GM19467 (cell line): Measurements from ENCODE around the gene OAT.
"Not testable (repeated sequence)": the region's sequence is repeated elsewhere in the genome, so short reads cannot be mapped to it uniquely, and the experiment has no call there.

Source experiments
- ATAC-seq: cut with Tn5 transposase; IDR thresholded peaks from one replicate; pipeline ENCODE4 v1.9.1; 2021; ENCODE audit warnings: mild to moderate bottlenecking, moderate library complexity; ENCODE audit not compliant: unreplicated experiment

Gene OAT

DNA sequence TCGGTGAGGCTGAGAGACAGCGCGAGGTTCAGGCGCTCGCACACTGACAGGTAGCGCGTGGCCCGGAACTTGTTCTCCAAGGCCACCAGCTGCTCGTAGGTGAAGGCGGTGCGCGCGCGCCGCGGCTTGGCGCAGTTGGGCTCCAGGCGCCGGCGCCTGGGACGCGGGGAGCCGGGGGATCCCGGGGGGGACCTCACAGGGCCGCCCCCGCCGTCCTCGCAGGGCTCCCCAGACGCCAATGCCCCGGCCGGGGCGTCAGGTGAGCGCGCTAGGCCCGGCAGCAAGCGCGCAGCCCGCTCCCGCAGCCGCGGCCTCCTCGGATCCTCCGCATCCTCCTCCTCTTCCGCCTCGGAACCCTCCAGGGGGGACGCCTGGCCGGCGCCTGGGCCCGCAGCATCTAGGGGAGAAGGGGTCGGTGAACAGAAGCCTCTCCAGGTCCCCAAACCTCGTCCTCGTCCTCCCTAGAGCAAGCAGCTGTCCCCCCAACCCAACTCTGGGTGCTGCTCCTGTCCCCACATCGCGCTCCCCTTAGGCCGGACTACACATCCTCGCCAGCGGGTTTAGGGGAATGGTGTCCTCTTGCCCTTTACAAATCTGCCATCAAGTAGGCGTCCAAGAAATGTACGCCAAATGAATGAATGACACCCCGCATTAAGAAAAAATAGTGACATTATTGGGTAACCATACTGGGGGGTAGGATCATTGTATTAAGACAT is 29.2 kb upstream of the OAT start:
- no peak for ATAC-seq

DNA sequence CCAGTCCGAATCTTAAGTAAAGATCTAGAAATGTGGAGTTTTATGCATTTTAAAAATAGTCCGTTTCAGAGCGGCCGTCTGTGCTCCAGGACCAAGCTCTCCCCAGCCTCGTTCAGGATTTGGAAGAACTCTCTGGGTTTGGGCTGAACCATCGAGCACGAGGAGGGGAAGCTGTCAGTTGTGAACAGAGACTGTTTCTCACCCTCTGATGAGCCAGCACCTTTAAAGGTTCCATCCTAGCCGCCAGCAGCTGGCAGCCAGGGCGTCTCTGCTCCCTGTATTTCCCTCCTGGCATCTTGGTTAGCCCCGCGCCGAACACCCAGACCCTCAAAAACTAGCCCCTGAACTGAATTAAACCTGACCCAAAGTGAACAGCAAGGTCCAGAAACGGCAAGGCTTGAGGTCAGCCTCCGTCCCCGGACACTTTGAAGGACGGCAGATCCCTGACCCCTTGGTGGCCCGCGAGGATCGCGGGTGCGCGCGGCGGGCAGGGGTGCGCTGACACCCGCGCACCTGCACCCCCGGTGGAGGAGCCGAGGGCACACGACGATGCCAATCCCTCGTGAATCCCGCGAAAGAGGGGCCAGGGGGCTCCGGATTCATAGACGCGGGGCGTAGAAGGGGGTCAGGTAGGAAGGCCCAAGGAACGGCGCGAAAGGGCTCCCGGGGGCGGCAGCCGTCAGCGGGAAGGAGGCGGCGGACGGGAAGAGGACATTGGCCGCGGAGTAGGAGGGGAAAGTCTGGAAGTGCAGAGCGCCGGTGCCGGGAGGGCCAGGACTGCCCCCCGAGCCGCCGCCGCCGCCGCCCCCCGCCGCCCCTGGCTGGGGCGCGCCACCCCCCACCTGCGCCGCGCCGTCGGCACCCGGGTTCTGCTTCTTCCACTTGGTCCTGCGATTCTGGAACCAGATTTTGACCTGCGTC is 28.4 kb upstream of the OAT start:
- ATAC-seq = no peak

GRCh38 chr10:124441694-124442093 is 23.0 kb upstream of the OAT start:
- ATAC-seq = not testable (repeated sequence)

- ATAC-seq = no peak
Measured at GRCh38 chr10:124436191-124436638, 17.5 kb upstream of the OAT start.

- ATAC-seq = not testable (repeated sequence)
Measured at GRCh38 chr10:124435683-124436082, 17.0 kb upstream of the OAT start.

- no peak for ATAC-seq
Measured at GRCh38 chr10:124433461-124433860, 14.7 kb upstream of the OAT start.

DNA sequence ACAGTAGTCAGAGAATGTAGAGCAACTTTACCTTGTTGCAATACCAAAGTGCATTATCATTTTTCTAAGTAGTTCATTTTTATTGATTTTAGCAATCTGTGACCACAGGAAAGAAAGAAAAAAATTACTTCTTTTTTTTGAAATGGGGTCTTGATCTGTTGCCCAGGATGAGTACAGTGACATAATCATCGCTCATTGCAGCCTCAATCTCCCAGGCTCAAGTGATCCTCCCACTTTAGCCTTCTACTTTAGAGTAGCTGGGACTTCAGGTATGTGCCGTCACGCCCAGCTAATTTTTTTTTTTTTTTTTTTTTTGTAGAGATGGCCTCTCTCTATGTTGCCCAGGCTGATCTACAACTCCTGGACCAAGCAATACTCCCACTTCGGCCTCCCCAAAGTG is 11.4 kb upstream of the OAT start:
- ATAC-seq = no peak

DNA sequence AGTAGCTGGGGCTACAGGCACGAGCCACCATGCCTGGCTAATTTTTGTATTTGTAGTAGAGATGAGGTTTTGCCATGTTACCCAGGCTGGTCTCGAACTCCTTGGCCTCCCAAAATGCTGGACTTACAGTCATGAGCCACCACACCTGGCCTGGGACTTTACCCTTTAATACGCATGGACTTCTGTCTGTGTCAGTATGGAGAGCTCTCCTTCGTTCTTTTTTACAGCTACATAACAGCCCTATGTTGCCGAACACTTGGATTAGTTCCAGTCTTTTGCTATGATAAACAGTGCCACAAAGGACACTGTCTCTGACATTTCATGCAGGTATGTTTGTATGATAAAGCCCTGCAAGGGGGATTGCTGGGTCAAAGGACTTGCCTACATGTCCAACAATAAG is 10.9 kb upstream of the OAT start:
- no peak for ATAC-seq

GRCh38 chr10:124428207-124428777 is 9.6 kb upstream of the OAT start:
- no peak for ATAC-seq

- ATAC-seq = no peak
Measured at GRCh38 chr10:124425227-124425962, 6.7 kb upstream of the OAT start.

GRCh38 chr10:124423813-124424212 is 5.1 kb upstream of the OAT start:
- no peak for ATAC-seq

- ATAC-seq = no peak
Measured at GRCh38 chr10:124422742-124423141, 4.0 kb upstream of the OAT start.

DNA sequence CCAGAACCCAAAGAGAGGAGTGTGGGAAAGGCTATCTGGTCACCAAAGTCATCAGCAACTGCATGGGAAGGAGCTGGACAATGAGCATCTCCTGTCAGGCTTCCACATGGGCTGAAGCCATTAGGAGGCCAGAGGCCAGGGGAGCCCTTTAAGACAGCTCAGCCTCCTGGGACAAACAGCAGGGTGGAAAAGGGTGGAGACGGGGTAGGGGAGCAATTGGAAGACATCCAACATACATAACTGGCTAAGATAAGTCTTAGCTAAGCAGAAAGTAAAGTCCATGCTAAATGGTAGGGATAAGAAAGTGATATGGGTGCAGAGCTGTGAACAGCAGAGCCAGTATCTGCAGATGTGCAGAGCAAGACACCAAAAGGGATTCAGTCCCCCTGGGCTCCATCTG is 1.5 kb upstream of the OAT start:
- ATAC-seq = no peak

DNA sequence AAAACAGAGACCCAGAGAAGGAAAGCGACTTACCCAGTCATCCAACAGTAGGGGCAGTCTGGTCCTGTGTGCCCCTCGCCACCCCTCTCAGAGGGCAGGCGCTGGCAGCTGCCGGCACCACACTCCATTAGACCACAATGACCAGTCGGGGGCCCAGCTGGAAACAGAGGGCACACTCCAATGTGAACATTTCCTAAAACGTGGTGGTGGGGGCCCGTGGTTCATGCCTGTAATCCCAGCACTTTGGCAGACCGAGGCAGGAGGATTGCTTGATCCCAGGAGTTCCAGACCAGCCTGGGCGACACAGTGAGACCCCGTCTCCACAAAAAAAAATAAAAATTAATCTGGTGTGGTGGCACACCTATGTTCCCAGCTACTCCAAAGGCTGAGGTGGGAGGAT is 912 bp upstream of the OAT start:
- ATAC-seq = no peak

DNA sequence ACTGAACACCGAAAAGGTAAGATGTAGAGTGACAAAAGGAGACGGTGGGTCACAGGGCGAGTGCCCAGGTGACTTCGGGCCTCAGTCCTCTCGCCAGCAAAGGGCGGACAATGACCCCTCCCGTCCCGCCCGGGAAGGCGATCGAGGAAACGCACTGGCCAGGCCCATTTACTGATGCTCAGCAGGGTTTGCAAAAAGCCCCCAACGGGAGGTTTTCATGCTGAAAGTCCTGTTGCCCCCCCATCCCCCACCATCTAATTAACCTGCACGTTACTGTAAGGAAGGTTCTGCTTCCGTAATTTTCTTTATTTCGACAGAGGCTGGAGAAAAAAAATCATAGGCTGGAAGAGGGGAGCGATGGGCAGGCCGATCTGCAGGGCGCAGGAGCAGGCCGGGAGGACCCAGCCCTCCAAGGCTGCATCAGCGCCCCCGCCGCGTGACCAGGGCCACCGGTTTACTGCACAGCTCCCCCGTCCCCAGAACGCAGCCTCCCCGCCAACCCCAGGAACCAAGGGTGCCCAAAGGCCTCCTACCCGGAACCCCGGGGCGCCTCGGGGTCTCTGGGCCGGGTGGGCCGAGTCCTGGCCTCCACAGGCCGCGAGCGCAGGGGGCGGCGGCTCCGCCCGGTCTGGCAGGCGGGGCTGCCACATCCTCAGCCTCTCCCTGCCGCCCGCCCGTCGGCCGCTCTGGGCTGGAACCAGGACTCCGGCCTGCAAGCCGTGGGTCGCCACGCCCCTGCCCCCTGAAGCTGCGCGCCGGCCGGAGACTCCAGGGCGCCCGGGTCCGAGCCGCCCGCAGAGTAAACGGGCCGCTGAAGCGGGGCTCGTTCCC is 613 bp downstream of the OAT start:
- ATAC-seq = peak; percentile 28

- no peak for ATAC-seq
Measured at GRCh38 chr10:124416733-124417132, 2.0 kb downstream of the OAT start.

GRCh38 chr10:124415210-124415609 is 3.5 kb downstream of the OAT start:
- ATAC-seq = no peak

- no peak for ATAC-seq
Measured at GRCh38 chr10:124414076-124414475, 4.6 kb downstream of the OAT start.

- no peak for ATAC-seq
Measured at GRCh38 chr10:124409696-124410095, 9.0 kb downstream of the OAT start.

DNA sequence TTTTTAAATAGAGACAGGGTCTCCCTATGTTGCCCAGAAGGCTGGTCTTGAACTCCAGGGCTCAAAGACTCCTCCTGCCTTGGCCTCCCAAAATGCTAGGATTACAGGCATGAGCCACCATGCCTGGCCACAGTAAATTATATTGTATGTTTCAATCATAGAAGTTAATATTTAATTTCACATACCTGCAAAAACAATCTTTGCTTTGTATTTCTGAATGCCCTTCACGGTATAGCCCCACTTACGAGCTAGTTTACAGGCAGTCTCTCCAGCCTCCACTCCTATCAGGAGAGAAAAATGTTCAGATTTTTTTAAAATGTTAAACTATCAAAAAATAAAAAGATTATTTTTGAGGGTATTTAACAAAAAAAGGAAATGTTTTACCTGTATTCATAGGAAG is 10.4 kb downstream of the OAT start:
- ATAC-seq = no peak
